HG03521 (cell line): ENCODE measurements around the gene APBA3.
"Not testable (repeated sequence)": the region's sequence is repeated elsewhere in the genome, so short reads cannot be mapped to it uniquely, and the experiment has no call there.

Experiments used
- ATAC-seq: cut with Tn5 transposase; IDR thresholded peaks from one replicate; pipeline ENCODE4 v1.9.1; 2021; ENCODE audit warnings: mild to moderate bottlenecking, moderate library complexity; ENCODE audit not compliant: unreplicated experiment

Gene APBA3

DNA sequence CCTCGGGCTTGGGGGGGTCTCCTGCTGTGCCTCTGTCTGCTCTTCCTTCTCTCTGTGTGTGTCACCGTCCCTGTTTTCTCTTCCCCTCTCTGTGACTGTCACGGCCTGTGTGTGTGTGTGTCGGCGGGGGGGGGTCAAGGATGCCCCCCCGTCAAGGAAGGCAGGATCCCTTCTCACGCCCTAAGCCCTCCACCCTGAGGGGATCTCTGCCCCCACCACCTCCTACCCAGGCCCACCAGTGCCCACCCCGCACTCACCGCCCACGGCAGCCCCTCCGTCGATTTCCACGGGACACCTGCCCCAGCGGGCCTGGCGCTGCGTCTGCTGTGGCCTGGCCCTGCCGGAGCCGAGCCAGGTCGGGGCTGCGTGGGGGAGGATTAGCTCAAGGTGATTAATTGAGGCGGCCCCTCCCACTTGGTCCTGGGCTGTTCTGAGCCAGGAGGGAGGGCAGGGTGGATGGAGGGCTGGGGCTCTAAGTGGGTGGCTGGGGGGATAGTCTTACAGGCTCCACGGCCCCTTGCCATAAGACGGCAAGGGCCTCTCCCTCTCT is 10.5 kb upstream of the APBA3 start, which contains the start of gene RAX2:
Gene RAX2, minus strand, starts transcription at position 323 of the 550 bp plus-strand sequence. CDS start 486 bp downstream, outside the sequence.
- no peak for ATAC-seq

DNA sequence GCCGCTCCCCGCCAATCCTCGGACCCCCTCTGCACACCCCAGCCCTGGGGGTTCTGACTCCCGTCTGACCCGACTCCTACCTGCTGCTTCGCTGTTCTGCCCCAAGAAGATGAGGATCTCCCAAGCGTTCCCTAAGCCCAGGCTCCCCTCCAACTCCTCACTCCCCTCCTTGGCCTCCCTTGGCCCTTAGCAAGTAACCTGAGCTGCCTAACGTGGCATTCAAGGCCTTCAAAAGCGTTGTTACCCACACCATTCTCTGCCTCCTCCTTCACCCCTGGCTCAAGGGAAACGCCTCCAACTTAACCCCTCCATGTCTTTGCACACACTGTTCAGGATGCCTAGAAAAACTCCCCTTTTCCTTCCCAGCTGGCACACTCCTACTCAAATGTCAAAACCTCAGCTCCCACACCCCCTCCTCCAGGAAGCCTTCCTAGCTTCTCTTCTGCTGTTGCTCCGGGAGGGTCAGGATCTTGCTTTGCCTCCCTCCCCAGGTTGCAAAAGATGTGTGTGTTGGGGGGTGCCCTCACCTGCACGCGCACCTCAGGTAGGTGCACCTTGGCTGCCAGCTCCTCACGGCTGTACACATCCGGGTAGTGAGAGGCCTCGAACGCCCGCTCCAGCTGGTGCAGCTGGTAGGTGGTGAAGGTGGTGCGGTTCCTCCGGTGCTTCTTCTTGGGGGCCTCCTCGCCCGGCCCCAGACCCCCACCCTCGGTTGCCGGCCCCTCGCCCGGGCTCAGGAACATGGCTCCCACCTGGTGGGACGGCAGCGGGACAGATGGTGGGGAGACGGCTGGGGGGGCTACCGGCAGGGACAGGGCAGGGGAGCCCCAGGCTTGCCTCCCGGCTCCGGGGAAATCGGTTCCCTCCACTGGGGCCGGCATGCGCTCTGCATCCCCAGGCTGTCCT is 9.8 kb upstream of the APBA3 start:
- no peak for ATAC-seq

DNA sequence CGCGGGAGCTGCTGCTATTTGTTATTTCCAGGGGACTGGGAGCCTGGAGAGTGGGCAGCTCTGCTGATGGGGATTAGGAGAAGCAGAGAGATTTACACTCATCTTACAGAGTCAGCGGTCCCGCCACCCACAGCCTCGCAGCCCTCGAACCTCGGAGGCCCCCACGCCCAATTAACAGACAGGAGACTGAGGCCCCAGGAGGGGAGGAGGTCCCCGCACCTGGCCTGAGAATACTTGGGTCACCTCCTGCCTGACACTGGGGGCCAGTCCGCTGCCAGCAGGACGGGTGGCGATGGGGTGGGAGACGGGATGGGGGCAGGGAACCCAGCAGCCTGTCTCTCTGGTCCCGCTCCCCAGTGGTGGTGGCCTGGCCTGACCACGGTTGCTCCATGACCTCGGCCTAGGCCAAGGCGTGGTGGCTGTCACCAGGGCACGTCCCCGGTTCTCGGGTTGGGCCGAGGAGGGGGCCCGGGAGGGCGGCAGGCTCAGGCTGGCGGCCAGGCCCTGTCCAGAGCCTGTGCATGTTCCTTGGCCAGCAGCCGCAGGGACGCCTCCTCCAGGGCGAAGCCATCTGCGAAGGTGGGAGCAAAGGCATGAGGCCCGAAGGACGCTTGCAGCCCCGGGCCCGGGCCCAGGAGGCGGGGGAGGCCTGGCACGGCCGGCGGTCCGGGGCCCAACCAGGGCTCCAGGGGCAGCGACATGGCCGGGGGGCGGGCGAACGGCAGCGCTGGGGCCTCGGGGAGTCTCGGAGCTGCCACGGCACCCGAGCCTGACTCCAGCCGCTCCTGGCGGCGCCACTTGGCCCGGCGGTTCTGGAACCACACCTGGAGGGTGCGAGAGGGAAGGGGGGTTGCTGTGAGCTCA is 8.9 kb upstream of the APBA3 start:
- ATAC-seq, result no peak

DNA sequence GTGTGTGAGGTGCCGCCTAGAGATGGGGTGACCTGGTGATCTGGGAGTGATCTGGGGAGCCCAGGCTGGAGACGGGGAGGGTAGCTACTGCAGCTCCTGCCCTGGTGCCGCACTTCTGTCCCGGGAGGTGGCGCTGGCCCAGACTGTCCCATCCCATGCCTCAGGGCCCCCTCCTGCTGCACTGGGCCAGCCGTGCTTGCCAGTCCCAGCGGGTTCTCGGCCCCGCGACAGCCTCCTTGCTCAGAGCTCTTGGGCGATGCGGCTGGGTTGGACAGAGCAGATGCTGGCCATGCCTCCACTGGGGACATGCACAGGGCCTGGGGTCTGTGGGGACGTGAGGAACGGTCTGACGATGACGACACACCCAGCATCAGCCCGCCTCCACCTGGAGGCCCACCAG is 8.0 kb upstream of the APBA3 start:
- ATAC-seq, result no peak

DNA sequence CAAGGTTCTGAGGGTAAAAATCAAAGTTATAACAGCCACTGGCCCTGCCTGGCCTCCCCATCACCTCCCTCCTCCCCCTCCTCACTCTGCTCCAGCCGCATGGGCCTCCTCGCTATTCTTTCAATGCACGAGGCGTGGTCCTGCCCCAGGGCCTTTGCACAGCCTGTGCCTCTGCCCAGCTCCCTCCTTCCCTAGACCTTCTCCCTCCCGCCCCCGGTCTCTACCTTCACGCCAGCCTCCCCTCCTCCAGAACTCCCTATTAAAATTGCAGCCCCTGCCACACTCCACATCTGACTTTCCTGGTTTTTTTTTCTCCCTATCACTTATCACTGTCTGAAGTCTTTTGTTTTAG is 7.2 kb upstream of the APBA3 start:
- ATAC-seq, result no peak

DNA sequence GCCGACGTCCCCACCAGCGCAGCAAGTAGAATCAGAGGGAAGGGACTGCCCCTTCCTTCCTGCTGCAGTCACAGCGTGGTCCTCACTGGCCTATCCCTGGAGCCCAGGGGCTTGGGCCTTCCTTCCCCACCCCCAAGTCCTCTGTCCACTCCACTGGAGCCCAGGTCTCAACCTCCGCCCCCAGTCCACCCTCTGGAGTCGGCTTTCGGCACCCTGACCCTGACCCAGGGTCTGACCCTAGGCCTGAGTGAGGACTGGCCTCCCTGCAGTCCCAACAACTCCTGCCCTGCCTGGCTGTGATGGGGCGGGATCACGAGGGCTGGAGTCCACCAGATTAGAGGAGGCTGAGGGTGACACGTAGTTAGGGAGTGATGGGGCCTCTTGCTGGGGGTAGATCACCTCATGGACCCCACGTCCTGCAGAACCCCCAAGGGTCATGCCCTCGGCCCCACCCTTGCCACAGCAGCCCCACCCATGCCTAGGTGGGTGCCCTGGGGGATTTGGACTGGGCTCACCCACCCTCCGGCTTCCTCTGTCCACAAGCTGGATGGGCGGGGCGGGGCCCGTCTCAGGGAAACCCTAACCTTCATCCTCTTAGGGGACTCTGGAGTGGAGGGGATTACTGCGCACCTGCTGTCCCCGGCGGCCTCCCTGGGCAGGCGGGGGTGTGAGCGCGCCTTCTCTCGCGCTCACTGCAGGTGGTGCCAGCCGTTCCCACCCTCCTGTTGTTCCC is 6.7 kb upstream of the APBA3 start:
- no peak for ATAC-seq

DNA sequence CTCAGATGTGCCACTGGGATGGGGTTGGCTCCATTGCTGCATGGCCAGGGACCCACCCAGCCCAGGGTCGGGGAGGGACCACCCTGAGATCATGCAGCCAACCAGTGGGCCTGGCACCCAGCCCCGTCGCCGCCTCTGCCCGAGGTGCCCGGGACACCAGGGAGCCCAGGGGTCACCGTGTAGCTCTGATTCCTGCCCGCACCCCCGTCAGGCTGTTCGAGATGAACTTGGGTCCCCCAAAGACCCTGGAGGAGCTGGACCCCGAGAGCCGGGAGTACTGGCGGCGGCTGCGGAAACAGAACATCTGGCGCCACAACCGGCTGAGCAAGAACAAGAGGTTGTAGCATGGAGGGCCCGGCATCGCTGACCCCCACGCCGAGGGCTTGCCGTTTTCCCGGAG is 5.6 kb upstream of the APBA3 start:
- no peak for ATAC-seq

DNA sequence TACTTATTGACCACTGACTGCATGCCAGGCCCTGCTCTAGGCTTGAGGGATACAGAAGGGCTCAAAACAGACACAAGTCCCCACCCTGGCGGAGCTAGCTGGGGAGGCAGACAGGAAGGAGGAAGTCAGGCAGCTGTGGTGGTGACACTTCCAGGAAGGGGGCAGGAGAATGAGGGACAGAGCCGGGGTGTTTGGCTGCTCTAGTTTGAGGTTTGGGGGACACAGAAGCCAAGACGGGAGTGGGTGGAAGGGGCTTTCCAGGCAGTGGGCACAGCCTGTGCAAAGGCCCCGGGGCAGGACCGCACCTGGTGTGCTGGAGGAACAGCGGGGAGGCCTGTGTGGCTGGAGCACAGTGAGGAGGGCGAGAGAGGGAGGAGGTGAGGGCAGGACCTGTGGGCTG is 5.0 kb upstream of the APBA3 start:
- ATAC-seq, result no peak

DNA sequence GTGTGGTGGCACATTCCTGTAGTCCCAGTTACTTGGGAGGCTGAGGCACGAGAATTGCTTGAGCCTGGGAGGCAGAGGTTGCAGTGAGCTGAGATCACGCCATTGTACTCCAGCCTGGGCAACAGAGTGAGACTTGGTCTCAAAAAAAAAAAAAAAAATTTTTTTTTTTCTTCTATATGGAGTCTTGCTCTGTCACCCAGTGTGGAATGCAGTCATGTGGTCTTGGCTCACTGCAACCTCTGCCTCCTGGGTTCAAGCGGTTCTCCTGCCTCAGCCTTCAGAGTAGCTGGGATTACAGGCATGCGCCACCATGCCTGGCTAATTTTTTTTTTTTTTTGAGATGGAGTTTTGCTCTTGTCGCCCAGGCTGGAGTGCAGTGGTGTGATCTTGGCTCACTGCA is 4.3 kb upstream of the APBA3 start:
- ATAC-seq, result not testable (repeated sequence)

DNA sequence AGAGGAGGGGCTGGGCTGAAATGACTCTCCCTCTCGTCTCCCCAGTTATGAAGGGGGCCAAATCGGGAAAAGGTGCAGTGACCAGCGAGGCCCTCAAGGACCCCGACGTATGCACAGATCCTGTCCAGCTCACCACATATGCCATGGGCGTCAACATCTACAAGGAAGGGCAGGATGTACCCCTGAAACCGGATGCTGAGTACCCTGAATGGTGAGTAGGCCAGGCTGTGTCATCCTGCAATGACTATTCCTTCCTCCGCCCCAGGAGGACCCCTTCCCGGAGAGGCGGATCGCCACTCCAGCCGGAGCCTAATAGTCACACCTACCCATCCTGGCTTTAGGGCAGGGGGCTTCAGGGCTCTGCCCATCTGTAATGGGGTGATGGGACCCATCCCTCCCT is 3.6 kb upstream of the APBA3 start:
- no peak for ATAC-seq

DNA sequence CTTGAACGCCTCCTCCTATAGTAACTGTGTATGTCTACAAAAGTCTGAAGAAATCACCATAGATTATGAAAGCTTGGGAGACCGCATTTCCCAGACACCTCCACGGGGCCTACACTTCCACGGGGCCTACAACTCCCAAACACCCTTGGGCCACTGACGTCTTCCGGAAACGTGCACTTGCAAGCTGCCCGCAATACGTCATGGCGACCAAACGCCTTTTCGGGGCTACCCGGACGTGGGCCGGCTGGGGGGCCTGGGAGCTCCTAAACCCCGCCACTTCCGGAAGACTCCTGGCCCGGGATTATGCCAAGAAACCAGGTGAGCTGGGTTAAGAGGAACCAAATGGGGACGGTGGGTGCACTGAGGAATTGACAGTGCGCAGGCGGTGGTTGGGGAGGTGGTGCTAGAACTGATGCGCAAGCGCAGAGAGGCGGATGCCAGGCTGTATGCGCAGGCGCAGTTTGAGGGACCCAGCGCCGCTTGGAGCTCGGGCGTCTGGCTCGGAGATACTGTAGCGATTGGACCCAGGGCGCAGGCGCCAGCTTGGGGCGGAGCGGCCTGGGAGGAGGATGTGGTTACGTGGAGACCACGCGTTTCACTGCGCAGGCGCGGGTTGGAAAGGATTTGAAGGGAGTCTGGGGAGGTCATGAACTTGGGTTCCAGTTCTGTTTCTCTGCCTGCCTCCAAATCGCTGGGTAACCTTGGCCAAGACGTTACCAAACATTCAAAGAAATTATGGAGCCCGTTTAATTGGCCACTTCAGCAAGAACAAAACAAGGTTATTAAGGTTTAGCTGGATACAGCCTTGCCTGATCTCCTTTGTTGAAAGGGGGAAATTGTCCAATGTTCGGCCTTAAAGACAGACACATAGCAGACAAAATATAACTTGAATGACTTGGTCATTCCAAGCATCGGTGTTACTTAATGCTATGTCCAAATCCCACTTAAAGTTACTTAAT is 1.3 kb upstream of the APBA3 start, which contains the start of gene MRPL54:
Gene MRPL54, plus strand, starts transcription at position 182 of the 959 bp plus-strand sequence. Its CDS starts 19 bp downstream, at position 201.
- peak; percentile 77 for ATAC-seq

DNA sequence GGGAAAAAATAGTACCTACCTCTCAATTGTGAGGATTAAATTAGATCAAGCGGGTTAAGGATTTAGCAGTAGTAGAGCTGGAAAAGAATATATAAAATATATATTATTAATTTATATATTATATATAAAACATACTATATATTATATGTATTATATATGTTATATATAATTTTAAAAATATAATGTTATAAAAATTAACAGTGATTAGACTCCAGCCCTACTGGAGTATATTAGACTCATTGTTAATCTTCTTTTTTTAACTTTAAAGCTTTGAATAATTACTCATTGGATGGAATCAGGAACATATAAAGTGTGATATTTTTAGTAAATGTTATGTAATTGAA is 610 bp upstream of the APBA3 start:
- no peak for ATAC-seq

DNA sequence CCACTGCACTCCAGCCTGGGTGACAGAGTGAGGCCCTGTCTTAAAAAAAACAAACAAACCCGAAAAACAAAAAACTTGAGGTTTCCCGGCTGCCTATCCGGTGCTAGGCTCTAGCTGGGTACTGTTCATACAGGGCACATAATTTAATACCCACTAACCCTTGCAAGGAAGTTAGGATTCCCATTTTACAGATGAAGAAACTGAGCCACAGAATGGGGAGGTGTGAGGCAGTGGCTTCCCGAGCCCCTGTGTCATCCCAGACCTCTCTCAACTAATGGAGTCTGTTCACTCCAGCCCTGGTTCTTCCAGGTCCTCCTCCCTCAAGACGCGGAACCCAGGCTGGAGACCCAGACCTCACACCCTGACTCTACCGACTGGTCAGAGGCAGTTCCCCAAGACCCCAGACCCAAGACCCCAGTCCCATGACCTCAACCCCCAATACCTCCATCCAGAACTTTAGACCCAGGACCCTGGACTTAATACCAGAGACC is 576 bp downstream of the APBA3 start:
- ATAC-seq, result no peak

DNA sequence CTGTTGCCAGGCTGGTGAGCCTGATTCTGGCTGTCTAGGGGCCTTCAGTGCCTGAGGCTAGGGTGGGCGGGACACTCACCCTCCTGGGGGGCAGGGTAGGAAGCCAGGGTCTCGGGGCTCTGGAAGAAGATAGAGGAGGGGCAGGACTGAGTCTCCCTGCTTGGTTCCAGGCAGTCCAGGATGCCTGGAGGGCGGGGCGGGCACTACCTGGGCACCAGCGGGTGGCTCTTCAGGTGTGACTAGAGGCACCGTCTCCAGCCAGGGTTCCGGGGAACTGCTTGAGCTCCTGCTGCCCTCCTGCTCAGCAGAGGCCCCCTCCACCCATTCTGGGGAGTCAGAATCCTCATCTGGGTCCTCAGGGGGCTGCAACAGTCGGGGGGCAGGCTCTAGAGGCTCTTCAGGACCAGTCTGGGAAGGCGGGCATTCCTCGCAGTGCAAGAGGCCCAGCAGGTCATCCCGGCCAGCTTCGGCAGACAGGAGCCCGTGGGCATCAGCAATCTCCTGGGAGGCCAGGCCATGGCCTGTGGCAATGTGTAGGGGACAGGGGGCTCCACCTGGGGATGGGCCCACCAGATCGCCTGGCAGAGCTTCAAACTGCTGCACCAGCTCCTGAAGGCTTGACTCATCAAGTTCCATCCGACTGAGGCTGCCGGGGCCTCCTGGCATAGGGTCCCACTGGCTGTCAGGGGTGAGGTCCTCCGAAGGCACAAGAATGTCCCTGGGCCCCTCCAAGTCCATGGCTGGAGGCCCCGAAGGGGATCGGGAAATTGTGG is 1.8 kb downstream of the APBA3 start:
- no peak for ATAC-seq

DNA sequence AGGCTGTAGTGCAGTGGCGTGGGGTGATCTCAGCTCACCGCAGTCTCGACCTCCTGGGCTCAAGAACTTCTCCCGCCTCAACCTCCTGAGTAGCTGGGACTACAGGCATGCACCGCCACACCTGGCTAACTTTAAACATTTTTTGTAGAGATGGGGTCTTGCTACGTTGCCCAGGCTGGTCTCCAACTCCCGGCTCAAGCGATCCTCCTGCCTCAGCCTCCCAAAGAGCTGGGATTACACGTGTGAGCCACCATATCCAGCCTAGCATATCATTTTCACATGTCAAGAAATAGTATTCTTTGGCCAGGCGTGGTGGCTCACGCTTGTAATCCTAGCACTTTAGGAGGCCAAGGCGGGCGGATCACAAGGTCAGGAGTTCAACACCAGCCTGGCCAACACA is 3.2 kb downstream of the APBA3 start:
- not testable (repeated sequence) for ATAC-seq

DNA sequence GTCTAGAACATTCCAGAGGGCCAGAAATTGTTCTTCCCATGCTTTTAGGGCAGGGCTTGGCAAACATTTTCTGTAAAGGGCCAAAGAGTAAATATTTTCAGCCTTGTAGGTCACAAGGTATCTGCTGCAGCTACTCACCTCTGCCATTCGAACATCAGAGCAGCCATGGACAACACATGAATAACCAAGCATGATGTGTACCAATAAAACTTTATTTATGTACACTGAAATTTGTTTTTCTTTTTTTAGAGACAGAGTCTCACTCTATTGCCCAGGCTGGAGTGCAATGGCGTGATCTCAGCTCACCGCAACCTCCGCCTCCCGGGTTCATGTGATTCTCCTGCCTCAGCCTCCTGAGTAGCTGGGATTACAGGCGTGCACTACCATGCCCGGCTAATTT is 3.8 kb downstream of the APBA3 start:
- ATAC-seq, result not testable (repeated sequence)

DNA sequence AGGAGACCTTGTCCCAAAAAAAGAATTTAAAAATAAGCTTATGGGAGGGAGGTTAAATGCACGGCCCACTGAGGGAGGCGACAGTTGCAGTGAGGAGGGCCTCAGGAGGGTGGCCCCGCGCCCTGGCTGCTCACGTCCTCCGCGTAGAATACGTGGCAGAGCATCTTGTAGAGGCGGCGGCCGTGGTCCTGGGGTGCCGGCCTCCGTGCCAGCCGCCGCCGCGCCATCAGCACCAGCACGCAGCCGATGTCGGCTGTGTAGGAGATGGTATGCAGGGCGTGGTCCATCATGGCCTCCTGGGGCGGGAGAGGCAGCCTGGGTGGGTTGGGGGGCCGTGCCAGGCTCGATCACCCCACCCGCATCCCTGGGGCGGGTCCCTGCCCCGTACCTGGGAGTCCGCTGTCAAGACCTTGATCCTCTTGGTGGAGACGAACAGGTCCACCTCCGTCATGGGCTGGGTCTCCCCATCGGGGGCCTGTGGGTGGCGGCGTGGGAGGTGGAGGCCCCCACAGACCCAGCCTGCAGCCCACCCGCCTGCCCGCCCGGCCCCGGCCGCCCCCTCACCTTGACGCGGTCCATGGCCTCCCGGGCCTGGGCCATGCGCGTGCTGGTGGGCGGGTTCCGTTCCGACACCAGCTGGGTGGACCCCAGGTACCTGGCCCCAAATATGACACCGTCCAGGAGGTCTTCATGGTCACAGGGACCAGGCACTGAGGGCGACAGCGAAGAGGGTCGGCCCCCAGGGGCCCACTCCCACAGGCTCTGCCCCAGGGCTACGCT is 7.7 kb downstream of the APBA3 start:
- no peak for ATAC-seq

DNA sequence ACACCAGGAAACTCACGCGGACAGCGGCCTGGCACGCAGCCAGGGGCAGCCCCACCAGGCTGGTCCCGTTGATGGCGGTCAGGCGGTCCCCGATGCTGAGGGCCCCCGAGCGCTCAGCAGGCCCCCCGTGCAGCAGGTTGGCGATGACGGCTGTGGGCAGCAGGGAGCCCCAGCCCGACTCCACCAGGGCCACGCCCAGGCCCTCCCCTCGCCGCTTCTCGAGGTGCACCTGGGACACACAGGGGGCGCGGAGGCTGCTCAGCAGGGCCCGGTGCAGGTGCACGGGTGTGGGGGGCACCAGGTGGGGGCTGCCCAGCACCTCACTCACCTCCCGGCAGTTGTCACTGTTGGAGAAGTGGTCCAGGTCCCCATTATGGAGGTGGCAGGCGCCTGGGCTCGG is 9.0 kb downstream of the APBA3 start:
- ATAC-seq, result no peak
